GM19023 (cell line): ENCODE results near the gene OTOS.

Experiments used
- ATAC-seq: cut with Tn5 transposase; IDR thresholded peaks from one replicate; pipeline ENCODE4 v1.9.1; 2021; ENCODE audit warnings: mild to moderate bottlenecking, moderate library complexity; ENCODE audit not compliant: unreplicated experiment

OTOS gene

GRCh38 chr2:240168041-240168440, 27.6 kb upstream of the OTOS start:
- ATAC-seq, result no peak

GRCh38 chr2:240167588-240167880, 27.1 kb upstream of the OTOS start:
- no peak for ATAC-seq

GRCh38 chr2:240166761-240167587, 26.5 kb upstream of the OTOS start:
- ATAC-seq, result no peak

- ATAC-seq, result no peak
Observed at GRCh38 chr2:240166191-240166590, 25.7 kb upstream of the OTOS start.

GRCh38 chr2:240165661-240166060, 25.2 kb upstream of the OTOS start:
- ATAC-seq, result no peak

GRCh38 chr2:240165034-240165433, 24.6 kb upstream of the OTOS start:
- ATAC-seq, result no peak

- ATAC-seq, result no peak
Observed at GRCh38 chr2:240164586-240164985, 24.1 kb upstream of the OTOS start.

- ATAC-seq, result no peak
Observed at GRCh38 chr2:240163844-240164574, 23.6 kb upstream of the OTOS start.

GRCh38 chr2:240162939-240163714, 22.7 kb upstream of the OTOS start:
- no peak for ATAC-seq

- no peak for ATAC-seq
Observed at GRCh38 chr2:240162531-240162930, 22.1 kb upstream of the OTOS start.

GRCh38 chr2:240162032-240162431, 21.6 kb upstream of the OTOS start:
- ATAC-seq, result no peak

GRCh38 chr2:240161087-240161750, 20.8 kb upstream of the OTOS start:
- no peak for ATAC-seq

- no peak for ATAC-seq
Observed at GRCh38 chr2:240160291-240161086, 20.0 kb upstream of the OTOS start.

- no peak for ATAC-seq
Observed at GRCh38 chr2:240159251-240159839, 18.9 kb upstream of the OTOS start.

GRCh38 chr2:240157147-240157470, 16.7 kb upstream of the OTOS start:
- no peak for ATAC-seq

- ATAC-seq, result no peak
Observed at GRCh38 chr2:240156435-240157146, 16.1 kb upstream of the OTOS start.

- no peak for ATAC-seq
Observed at GRCh38 chr2:240155745-240156390, 15.4 kb upstream of the OTOS start.

GRCh38 chr2:240155048-240155744, 14.7 kb upstream of the OTOS start:
- no peak for ATAC-seq
